ENCODE data around the gene GPR132. TPM values are rescaled to one million over a fixed set of nuclear protein-coding genes. Genes with fewer than 3 reads are reported as not detected.

GPR132 gene
- total RNA-seq, 1 experiment from 2014 or later = not detected

Other genes with a start within 250 kb of the GPR132 start
- gene CEP170B, start 200.2 kb downstream of the GPR132 start, total RNA-seq (2014; rRNA removed; shearing (Covaris generic)) = 3.8 and 9.1 TPM in 2 replicates
- gene PLD4, start 140.6 kb downstream of the GPR132 start, total RNA-seq (2014; rRNA removed; shearing (Covaris generic)) = not detected in 2 replicates
- gene AHNAK2, start 87.1 kb downstream of the GPR132 start, total RNA-seq (2014; rRNA removed; shearing (Covaris generic)) = 3.2 and 4.7 TPM in 2 replicates
- 3.3 and 5.6 TPM in 2 replicates for gene CLBA1, start 79.6 kb downstream of the GPR132 start, total RNA-seq (2014; rRNA removed; shearing (Covaris generic))
- gene CDCA4, start 44.3 kb downstream of the GPR132 start, total RNA-seq (2014; rRNA removed; shearing (Covaris generic)) = 32.5 and 40.5 TPM in 2 replicates
- gene JAG2, start 103.3 kb upstream of the GPR132 start, total RNA-seq (2014; rRNA removed; shearing (Covaris generic)) = 0.15 and 0.44 TPM in 2 replicates
- 6.3 and 15.8 TPM in 2 replicates for gene NUDT14, start 115.9 kb upstream of the GPR132 start, total RNA-seq (2014; rRNA removed; shearing (Covaris generic))
- gene BTBD6, start 183.1 kb upstream of the GPR132 start, total RNA-seq (2014; rRNA removed; shearing (Covaris generic)) = 28.4 and 39.2 TPM in 2 replicates
- gene BRF1, start 235.6 kb upstream of the GPR132 start, total RNA-seq (2014; rRNA removed; shearing (Covaris generic)) = 10.4 and 13.0 TPM in 2 replicates
- 11.0 and 24.7 TPM in 2 replicates for gene PACS2, start 249.3 kb upstream of the GPR132 start, total RNA-seq (2014; rRNA removed; shearing (Covaris generic))